GM12891 (cell line): ENCODE data around the gene SNRPA1.

ENCODE experiments used
- POLR2A ChIP-seq: IDR thresholded peaks from 2 replicates; pipeline ENCODE4 v1.6.1; 2011; ENCODE audit warnings: low read depth, low read length, control low read depth
- POLR2AphosphoS5 ChIP-seq: IDR thresholded peaks from 2 replicates; pipeline ENCODE4 v1.6.1; 2011; ENCODE audit warnings: low read depth, low read length, control low read depth
- POU2F2 ChIP-seq: IDR thresholded peaks from 2 replicates; pipeline ENCODE4 v1.6.1; 2011; ENCODE audit warnings: low read depth, mild to moderate bottlenecking, control low read depth, low read length, moderate library complexity
- TAF1 ChIP-seq: IDR thresholded peaks from 2 replicates; pipeline ENCODE4 v1.6.1; 2011; ENCODE audit warnings: low read depth, low read length, control low read depth

DNA sequence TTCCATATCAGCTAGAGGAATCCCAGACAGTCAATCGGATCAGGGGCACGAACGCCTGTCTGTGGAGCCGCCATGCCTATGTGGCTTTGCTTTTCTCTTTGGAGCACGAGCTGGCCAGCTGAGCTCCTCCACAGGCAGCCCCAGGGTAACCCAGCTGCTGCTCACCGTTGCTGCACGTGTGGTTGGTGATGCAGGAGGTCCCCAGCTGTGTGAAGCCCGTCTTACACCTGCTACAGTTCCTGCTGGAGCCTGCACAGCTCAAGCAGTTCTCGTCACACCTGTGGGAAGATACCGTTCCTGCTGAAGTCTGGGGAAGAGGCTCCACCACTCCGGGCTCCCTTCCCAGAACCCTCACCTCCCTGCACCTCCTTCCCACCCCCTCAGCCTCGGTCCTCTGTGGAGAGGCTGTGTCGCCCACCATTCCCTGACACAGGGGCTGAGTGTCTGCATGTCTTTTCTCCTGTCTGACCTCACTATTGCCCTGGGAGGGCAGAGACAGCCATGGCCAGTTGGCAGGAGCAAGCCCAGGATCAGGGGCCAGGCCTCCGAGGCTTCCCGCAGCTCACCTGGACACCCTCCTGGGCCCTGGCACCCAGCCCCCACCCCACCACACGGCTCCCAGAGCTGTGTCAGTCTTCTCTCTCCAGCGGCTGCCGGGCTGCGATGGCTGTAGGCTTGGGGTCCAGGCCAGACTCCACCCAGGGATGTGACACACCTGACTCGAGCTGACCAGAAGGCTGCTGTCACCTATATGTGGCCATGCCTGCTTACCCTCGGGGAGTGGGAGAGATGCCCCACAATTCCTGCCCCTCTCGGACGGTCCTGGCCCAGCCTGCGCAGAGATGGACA is 12.2 kb upstream of the SNRPA1 start:
- TF ChIP-seq TAF1 (no peak), POLR2AphosphoS5 (no peak), POLR2A (no peak), POU2F2 (no peak)
